Measurements from ENCODE around the gene GPR78. TPM values are rescaled to one million over a fixed set of nuclear protein-coding genes. Genes with fewer than 3 reads are reported as not detected.

The GPR78 gene
- total RNA-seq, 1 donor from 2014 or later = 3.2 TPM

DNA sequence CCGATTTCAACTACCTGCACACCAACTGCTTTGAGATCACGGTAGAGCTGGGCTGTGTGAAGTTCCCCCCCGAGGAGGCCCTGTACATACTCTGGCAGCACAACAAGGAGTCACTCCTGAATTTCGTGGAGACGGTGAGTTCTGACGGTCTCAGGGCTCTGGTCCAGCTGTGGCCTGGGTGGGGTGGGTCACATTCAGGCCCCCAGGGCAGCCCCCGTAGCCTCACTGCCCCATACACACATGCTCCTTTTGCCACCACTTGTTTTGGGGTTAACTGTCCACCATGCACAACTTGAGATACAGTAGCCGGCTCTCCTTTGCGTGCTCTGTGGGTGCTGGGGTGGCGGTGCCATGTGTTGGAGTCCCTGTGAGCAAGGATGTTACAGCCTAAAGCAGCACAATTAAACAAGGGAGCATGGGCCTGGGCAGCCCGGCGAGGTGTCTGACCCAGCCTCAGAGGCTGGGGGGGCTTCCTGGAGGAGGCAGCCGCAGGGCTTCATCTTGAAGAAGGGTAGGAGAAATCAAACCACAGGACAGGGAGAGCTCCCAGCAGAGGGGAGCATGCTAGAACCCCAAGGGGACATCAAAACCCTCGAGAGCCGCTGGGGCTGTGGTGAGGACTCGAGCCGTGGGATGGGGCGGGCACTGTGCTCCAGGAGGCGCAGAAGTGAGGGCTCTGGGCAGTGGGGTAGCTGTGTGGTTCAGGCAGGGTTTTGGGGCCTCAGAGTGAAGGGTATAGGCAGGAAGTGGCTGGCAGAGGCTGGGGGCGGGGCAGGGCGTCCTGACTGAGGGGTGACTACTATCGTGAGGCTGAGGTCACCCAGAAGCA, 34.4 kb downstream of the GPR78 start:
- H3K4me1 Mint-ChIP-seq = peaks cover 7% of the 10 kb centered on the region
- no peak overlapping the region for H3K27ac Mint-ChIP-seq
- peaks cover 6% of the 10 kb centered on the region for H3K36me3 Mint-ChIP-seq
- H3K4me3 Mint-ChIP-seq = no peak overlapping the region
- no peaks in the 10 kb centered on the region for H3K9me3 Mint-ChIP-seq
- TF ChIP-seq, protein P1, sequence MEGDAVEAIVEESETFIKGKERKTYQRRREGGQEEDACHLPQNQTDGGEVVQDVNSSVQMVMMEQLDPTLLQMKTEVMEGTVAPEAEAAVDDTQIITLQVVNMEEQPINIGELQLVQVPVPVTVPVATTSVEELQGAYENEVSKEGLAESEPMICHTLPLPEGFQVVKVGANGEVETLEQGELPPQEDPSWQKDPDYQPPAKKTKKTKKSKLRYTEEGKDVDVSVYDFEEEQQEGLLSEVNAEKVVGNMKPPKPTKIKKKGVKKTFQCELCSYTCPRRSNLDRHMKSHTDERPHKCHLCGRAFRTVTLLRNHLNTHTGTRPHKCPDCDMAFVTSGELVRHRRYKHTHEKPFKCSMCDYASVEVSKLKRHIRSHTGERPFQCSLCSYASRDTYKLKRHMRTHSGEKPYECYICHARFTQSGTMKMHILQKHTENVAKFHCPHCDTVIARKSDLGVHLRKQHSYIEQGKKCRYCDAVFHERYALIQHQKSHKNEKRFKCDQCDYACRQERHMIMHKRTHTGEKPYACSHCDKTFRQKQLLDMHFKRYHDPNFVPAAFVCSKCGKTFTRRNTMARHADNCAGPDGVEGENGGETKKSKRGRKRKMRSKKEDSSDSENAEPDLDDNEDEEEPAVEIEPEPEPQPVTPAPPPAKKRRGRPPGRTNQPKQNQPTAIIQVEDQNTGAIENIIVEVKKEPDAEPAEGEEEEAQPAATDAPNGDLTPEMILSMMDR (IDR thresholded peaks at IDR 0.05; ENCODE audit: unreplicated experiment) = no peak
- no peaks in the 10 kb centered on the region for H3K27me3 Mint-ChIP-seq (ENCODE audit: low read depth)
- no peak for DNase-seq (ENCODE audit: low spot score in 2 of 2, unreplicated experiment in 2 of 2)

DNA sequence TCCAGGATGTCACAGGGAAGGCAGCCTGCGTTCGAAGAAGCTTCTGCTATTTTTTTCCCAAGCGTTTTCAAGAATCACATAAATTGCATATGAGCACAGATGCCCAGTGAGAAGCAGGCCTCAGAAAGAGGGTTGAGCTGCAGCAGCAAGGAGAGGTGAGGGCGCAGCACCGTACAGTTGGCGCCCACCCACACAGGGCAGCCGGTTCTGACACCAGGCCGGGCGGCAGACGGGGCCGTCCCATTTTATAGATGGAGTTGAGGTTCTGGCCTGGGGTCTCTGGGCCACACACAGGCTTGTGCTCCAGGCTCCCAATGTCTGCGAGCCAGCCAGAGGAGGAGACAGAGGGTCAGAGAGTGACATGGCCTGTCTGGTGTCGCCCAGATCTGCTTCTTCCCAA, 35.2 kb downstream of the GPR78 start:
- no peak overlapping the region for H3K27ac Mint-ChIP-seq
- H3K4me1 Mint-ChIP-seq = peaks cover 7% of the 10 kb centered on the region
- TF ChIP-seq, protein P1 (IDR thresholded peaks at IDR 0.05; ENCODE audit: unreplicated experiment) = no peak
- no peaks in the 10 kb centered on the region for H3K27me3 Mint-ChIP-seq (ENCODE audit: low read depth)
- H3K36me3 Mint-ChIP-seq = peaks cover 6% of the 10 kb centered on the region
- no peak overlapping the region for H3K4me3 Mint-ChIP-seq
- H3K9me3 Mint-ChIP-seq = no peaks in the 10 kb centered on the region
- DNase-seq (ENCODE audit: low spot score in 2 of 2, unreplicated experiment in 2 of 2) = no peak

GRCh38 chr4:8615921-8616787, 36.0 kb downstream of the GPR78 start:
- peaks cover 6% of the 10 kb centered on the region for H3K36me3 Mint-ChIP-seq
- no peaks in the 10 kb centered on the region for H3K27me3 Mint-ChIP-seq (ENCODE audit: low read depth)
- H3K9me3 Mint-ChIP-seq = no peaks in the 10 kb centered on the region
- no peak for DNase-seq (ENCODE audit: low spot score in 2 of 2, unreplicated experiment in 2 of 2)
- H3K27ac Mint-ChIP-seq = peak overlapping the region; percentile 5
- TF ChIP-seq, protein P1 (IDR thresholded peaks at IDR 0.05; ENCODE audit: unreplicated experiment) = no peak
- no peak overlapping the region for H3K4me3 Mint-ChIP-seq
- H3K4me1 Mint-ChIP-seq = peaks cover 7% of the 10 kb centered on the region

DNA sequence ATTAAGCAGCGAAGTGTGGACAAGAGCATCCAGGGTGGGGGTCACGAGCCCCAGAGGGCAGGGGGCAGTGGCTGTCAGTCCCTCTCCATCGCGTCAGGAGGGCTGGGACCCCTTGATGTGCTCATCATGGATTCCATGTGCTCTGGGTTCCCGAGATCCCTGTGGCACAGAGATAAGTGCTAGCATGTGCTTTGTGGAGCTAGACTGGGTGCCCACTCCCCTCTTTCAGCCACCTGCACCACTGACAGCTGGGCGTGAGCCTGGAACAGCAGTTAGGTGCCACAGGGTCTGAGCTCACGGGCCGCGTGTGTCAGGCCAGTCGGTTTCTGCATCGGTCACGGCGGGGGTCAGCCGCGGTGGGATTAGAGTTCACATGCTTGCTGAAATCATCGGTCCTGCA, 36.6 kb downstream of the GPR78 start:
- no peak overlapping the region for H3K27ac Mint-ChIP-seq

GRCh38 chr4:8617486-8618040, 37.4 kb downstream of the GPR78 start:
- Mint-ChIP-seq H3K4me1 (peaks cover 7% of the 10 kb centered on the region), H3K4me3 (no peak overlapping the region), H3K27me3 (ENCODE audit: low read depth) (no peaks in the 10 kb centered on the region), H3K36me3 (peaks cover 4% of the 10 kb centered on the region), H3K27ac (no peak overlapping the region), H3K9me3 (no peaks in the 10 kb centered on the region)
- no peak for DNase-seq (ENCODE audit: low spot score in 2 of 2, unreplicated experiment in 2 of 2)
- TF ChIP-seq, protein P1 (IDR thresholded peaks at IDR 0.05; ENCODE audit: unreplicated experiment) = no peak

More for the DNA sequence above, 36.6 kb downstream of the GPR78 start:
- Mint-ChIP-seq H3K36me3 (peaks cover 4% of the 10 kb centered on the region), H3K9me3 (no peaks in the 10 kb centered on the region), H3K27me3 (ENCODE audit: low read depth) (no peaks in the 10 kb centered on the region), H3K4me3 (no peak overlapping the region), H3K4me1 (peaks cover 7% of the 10 kb centered on the region)
- DNase-seq (ENCODE audit: low spot score in 2 of 2, unreplicated experiment in 2 of 2) = no peak
- TF ChIP-seq, protein P1 (IDR thresholded peaks at IDR 0.05; ENCODE audit: unreplicated experiment) = no peak
